Neural cell (in vitro differentiated cells): Measurements from ENCODE around the gene CEP295NL. TPM values are rescaled to one million over a fixed set of nuclear protein-coding genes. Genes with fewer than 3 reads are reported as not detected.

Experiments used
- H2AFZ ChIP-seq: fragments of 200-600, 300-800 bp; sonication (generic), shearing (Covaris generic); 2 replicates; pipeline ENCODE4 v1.6.0; 2014; ENCODE audit warnings: low read depth, mild to moderate bottlenecking, antibody characterized with exemption, low read length, moderate library complexity
- H3F3A ChIP-seq: fragments of 200-600 bp; shearing (Covaris generic); 2 replicates; pipeline ENCODE4 v1.6.1; 2016; ENCODE audit warnings: mild to moderate bottlenecking, moderate library complexity, mixed read lengths, antibody characterized with exemption, low read length; ENCODE audit not compliant: insufficient read depth, poor library complexity, severe bottlenecking
- H3K27ac ChIP-seq: fragments of 200-600, 300-800 bp; sonication (generic), shearing (Covaris generic); 2 replicates; pipeline ENCODE4 v1.5.1; 2014; ENCODE audit warnings: mild to moderate bottlenecking, low read length, moderate library complexity
- H3K27me3 ChIP-seq: fragments of 300-800, 200-600 bp; sonication (generic), shearing (Covaris generic); 2 replicates; pipeline ENCODE4 v1.6.0; 2014; ENCODE audit warnings: mild to moderate bottlenecking, low read depth, low read length, moderate library complexity; ENCODE audit not compliant: insufficient read depth
- H3K36me3 ChIP-seq: fragments of 300-800, 200-600 bp; sonication (generic), shearing (Covaris generic); 2 replicates; pipeline ENCODE4 v1.5.1; 2014; ENCODE audit warnings: mild to moderate bottlenecking, antibody characterized with exemption, low read length, moderate library complexity; ENCODE audit not compliant: insufficient read depth
- H3K4me2 ChIP-seq: fragments of 300-800, 200-600 bp; sonication (generic), shearing (Covaris generic); 2 replicates; pipeline ENCODE4 v1.6.0; 2014; ENCODE audit warnings: mild to moderate bottlenecking, low read length
- H3K4me3 ChIP-seq: fragments of 300-800, 200-600 bp; sonication (generic), shearing (Covaris generic); 2 replicates; pipeline ENCODE4 v1.5.1; 2014; ENCODE audit warnings: mild to moderate bottlenecking, low read length, moderate library complexity
- H3K79me2 ChIP-seq: fragments of 200-600 bp; shearing (Covaris generic); replicated peaks from 2 replicates; pipeline ENCODE4 v1.6.0; 2014; ENCODE audit warnings: mild to moderate bottlenecking, low read length, moderate library complexity; ENCODE audit not compliant: insufficient read depth
- H3K9ac ChIP-seq: fragments of 300-800, 200-600 bp; sonication (generic), shearing (Covaris generic); 2 replicates; pipeline ENCODE4 v1.6.1; 2016; ENCODE audit warnings: mild to moderate bottlenecking, low read length, mixed read lengths
- H3K9me2 ChIP-seq: fragments of 200-600 bp; shearing (Covaris generic); 2 replicates; pipeline ENCODE4 v1.6.1; 2016; ENCODE audit warnings: mild to moderate bottlenecking, low read length, mixed read lengths; ENCODE audit not compliant: insufficient read depth
- H3K9me3 ChIP-seq: fragments of 200-600, 300-800 bp; sonication (generic), shearing (Covaris generic); 2 replicates; pipeline ENCODE4 v1.6.1; 2016; ENCODE audit warnings: mild to moderate bottlenecking, mixed run types, low read length, moderate library complexity, mixed read lengths
- H4K20me1 ChIP-seq: fragments of 200-600 bp; shearing (Covaris generic); 2 replicates; pipeline ENCODE4 v1.6.1; 2016; ENCODE audit warnings: mild to moderate bottlenecking, mixed run types; ENCODE audit not compliant: insufficient read depth
- EP300 ChIP-seq: fragments of 450-650 bp; conservative IDR thresholded peaks from 2 replicates; pipeline ENCODE4 v1.6.1; 2014; ENCODE audit warnings: antibody characterized with exemption, mild to moderate bottlenecking, moderate library complexity; ENCODE audit not compliant: poor library complexity, severe bottlenecking
- EZH2 ChIP-seq: fragments of 200-600, 300-800 bp; shearing (Covaris generic), sonication (generic); IDR thresholded peaks from 2 replicates; pipeline ENCODE4 v1.6.1; 2014; ENCODE audit warnings: antibody characterized with exemption, low read length, borderline replicate concordance, mild to moderate bottlenecking; ENCODE audit not compliant: insufficient read depth, poor library complexity, severe bottlenecking
- MXI1 ChIP-seq: fragments of 450-650 bp; conservative IDR thresholded peaks from 2 replicates; pipeline ENCODE4 v1.6.1; 2014; ENCODE audit warnings: antibody characterized with exemption, mild to moderate bottlenecking; ENCODE audit not compliant: poor library complexity, severe bottlenecking
- POLR2AphosphoS5 ChIP-seq: IDR thresholded peaks from 2 replicates; pipeline ENCODE4 v1.6.1; 2012
- RAD21 ChIP-seq: fragments of 450-650 bp; conservative IDR thresholded peaks from 2 replicates; pipeline ENCODE4 v1.6.1; 2014; ENCODE audit warnings: antibody characterized with exemption, mild to moderate bottlenecking, moderate library complexity
- SMC3 ChIP-seq: fragments of 450-650 bp; conservative IDR thresholded peaks from 2 replicates; pipeline ENCODE4 v1.6.1; 2014; ENCODE audit warnings: antibody characterized with exemption, mild to moderate bottlenecking, moderate library complexity; ENCODE audit not compliant: poor library complexity
- TAF1 ChIP-seq: IDR thresholded peaks from 2 replicates; pipeline ENCODE4 v1.6.1; 2012; ENCODE audit warnings: low read depth
- polyA plus RNA-seq: library from polyadenylated mRNA; depleted of rRNA; stranded (reverse); fragments of >200 nt; gene quantifications from 2 replicates; pipeline ENCODE4 v1.2.3, GENCODE V29; 2014
- TF ChIP-seq, protein P1 (sequence below): IDR thresholded peaks from 2 replicates; pipeline ENCODE4 v1.6.1; 2012; ENCODE audit warnings: borderline replicate concordance
- TF ChIP-seq, protein P2 (sequence below): fragments of 450-650 bp; IDR thresholded peaks from 2 replicates; pipeline ENCODE4 v1.5.1; 2014; ENCODE audit warnings: antibody characterized with exemption, mild to moderate bottlenecking, moderate library complexity; ENCODE audit not compliant: poor library complexity, severe bottlenecking

Gene CEP295NL
- polyA plus RNA-seq, 1 donor from 2014 or later, result not detected

DNA sequence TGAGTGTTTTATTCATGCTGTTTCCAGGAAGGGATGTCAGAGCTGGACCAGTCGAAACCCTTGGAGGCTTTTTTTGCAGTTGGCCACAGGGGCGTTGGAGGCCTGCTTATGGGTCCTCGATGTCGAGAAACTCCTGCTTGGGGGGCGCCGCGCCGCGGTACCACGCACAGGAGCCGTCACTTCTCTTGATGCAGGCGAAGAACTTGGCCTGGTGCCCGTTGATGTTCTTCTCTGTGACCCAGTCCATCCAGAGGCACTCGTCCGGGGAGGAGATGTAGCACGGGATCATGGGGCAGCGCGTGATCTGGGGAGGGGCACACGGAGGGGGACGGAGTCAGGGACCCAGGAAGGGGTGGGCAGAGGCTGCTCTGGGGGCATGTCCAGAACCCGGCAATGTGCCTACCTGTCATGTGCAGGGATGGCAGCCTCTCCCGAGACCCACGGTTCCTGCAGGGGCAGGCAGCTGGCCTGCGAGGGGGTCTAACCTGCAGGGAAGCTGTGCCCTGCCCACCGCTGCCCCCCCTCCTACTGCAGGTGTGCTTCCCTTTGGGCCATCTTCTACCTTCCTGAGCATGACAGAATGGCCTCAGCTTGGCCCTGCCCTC lies 47.3 kb downstream of the CEP295NL start:
- Histone ChIP-seq H3K9ac (no peak overlapping the region), H3K27me3 (no peaks in the 10 kb centered on the region), H3K36me3 (no peaks in the 10 kb centered on the region), H3K4me2 (no peak overlapping the region), H3K9me3 (no peaks in the 10 kb centered on the region), H3K27ac (no peak overlapping the region), H3K4me3 (no peak overlapping the region), H3K79me2 (no peaks in the 10 kb centered on the region), H2AFZ (no peak overlapping the region), H3F3A (no peaks in the 10 kb centered on the region), H4K20me1 (no peaks in the 10 kb centered on the region), H3K9me2 (no peaks in the 10 kb centered on the region)
- TF ChIP-seq TAF1 (no peak), RAD21 (no peak), EZH2 (no peak), POLR2AphosphoS5 (no peak), SMC3 (no peak), MXI1 (no peak), EP300 (no peak)
- TF ChIP-seq, protein P1, sequence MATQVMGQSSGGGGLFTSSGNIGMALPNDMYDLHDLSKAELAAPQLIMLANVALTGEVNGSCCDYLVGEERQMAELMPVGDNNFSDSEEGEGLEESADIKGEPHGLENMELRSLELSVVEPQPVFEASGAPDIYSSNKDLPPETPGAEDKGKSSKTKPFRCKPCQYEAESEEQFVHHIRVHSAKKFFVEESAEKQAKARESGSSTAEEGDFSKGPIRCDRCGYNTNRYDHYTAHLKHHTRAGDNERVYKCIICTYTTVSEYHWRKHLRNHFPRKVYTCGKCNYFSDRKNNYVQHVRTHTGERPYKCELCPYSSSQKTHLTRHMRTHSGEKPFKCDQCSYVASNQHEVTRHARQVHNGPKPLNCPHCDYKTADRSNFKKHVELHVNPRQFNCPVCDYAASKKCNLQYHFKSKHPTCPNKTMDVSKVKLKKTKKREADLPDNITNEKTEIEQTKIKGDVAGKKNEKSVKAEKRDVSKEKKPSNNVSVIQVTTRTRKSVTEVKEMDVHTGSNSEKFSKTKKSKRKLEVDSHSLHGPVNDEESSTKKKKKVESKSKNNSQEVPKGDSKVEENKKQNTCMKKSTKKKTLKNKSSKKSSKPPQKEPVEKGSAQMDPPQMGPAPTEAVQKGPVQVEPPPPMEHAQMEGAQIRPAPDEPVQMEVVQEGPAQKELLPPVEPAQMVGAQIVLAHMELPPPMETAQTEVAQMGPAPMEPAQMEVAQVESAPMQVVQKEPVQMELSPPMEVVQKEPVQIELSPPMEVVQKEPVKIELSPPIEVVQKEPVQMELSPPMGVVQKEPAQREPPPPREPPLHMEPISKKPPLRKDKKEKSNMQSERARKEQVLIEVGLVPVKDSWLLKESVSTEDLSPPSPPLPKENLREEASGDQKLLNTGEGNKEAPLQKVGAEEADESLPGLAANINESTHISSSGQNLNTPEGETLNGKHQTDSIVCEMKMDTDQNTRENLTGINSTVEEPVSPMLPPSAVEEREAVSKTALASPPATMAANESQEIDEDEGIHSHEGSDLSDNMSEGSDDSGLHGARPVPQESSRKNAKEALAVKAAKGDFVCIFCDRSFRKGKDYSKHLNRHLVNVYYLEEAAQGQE, result no peak
- TF ChIP-seq, protein P2, sequence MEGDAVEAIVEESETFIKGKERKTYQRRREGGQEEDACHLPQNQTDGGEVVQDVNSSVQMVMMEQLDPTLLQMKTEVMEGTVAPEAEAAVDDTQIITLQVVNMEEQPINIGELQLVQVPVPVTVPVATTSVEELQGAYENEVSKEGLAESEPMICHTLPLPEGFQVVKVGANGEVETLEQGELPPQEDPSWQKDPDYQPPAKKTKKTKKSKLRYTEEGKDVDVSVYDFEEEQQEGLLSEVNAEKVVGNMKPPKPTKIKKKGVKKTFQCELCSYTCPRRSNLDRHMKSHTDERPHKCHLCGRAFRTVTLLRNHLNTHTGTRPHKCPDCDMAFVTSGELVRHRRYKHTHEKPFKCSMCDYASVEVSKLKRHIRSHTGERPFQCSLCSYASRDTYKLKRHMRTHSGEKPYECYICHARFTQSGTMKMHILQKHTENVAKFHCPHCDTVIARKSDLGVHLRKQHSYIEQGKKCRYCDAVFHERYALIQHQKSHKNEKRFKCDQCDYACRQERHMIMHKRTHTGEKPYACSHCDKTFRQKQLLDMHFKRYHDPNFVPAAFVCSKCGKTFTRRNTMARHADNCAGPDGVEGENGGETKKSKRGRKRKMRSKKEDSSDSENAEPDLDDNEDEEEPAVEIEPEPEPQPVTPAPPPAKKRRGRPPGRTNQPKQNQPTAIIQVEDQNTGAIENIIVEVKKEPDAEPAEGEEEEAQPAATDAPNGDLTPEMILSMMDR, result no peak

DNA sequence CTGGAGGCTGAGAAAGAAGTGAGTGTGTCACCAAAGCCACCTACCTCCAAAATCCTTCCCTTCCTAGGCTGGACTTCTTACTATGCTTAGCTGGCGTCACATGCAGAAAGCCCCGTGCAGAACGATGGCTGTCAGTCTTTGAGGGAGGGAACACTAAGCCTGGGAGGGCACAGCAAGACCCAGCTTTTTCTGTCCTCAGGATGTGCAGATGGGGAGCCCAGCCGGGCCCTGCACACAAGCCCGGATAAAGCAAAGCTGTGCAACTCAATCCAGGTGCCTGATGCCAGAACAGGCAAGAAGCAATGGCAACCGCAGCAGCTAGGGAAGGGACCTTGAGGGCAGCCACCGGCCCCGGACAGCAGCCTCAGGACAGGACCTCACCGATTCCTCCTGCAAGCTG lies 48.5 kb downstream of the CEP295NL start:
- Histone ChIP-seq H3K9me2 (no peaks in the 10 kb centered on the region), H3K9ac (no peak overlapping the region), H3F3A (no peaks in the 10 kb centered on the region), H4K20me1 (no peaks in the 10 kb centered on the region), H3K79me2 (no peaks in the 10 kb centered on the region), H2AFZ (no peak overlapping the region), H3K9me3 (no peaks in the 10 kb centered on the region), H3K27ac (no peak overlapping the region), H3K4me3 (no peak overlapping the region), H3K36me3 (no peaks in the 10 kb centered on the region), H3K27me3 (no peaks in the 10 kb centered on the region), H3K4me2 (no peak overlapping the region)
- TF ChIP-seq, protein P1, result no peak
